ENCODE results near the gene VSIR. TPM values are rescaled to one million over a fixed set of nuclear protein-coding genes. Genes with fewer than 3 reads are reported as not detected.

The VSIR gene
- total RNA-seq, 1 experiment from 2014 or later, result 3.6 TPM

DNA sequence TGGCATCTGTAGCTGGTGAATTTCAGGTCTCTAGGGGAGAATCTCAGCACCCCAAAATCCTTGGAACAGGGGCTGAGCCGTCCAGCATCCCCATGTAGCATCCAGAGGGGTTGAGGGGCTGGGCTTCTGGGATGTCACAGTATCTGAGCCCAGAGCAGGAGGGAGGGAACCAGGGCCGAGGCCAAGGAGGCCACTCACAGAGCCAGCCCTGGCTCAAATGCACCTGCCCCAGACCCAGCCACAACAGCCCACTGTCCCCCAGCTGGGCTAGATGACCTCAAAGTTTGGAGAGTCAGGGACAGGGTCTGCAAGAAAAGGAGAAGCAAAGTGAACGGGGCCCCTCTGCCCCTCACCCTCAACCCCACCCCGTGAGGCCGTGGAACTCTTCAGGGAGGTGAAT, 22.3 kb downstream of the VSIR start:
- no peak for DNase-seq (ENCODE audit: unreplicated experiment)
- TF ChIP-seq, protein P1, sequence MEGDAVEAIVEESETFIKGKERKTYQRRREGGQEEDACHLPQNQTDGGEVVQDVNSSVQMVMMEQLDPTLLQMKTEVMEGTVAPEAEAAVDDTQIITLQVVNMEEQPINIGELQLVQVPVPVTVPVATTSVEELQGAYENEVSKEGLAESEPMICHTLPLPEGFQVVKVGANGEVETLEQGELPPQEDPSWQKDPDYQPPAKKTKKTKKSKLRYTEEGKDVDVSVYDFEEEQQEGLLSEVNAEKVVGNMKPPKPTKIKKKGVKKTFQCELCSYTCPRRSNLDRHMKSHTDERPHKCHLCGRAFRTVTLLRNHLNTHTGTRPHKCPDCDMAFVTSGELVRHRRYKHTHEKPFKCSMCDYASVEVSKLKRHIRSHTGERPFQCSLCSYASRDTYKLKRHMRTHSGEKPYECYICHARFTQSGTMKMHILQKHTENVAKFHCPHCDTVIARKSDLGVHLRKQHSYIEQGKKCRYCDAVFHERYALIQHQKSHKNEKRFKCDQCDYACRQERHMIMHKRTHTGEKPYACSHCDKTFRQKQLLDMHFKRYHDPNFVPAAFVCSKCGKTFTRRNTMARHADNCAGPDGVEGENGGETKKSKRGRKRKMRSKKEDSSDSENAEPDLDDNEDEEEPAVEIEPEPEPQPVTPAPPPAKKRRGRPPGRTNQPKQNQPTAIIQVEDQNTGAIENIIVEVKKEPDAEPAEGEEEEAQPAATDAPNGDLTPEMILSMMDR (IDR thresholded peaks at IDR 0.05; ENCODE audit: unreplicated experiment), result no peak
- ChIA-PET POLR2A (no interaction called here), CTCF (interaction anchor here (0.6 to 0.7 kb wide), 2 partner anchors 8 to 11 kb away, joined by 3 to 4 read pairs; no protein-coding TSS in a partner anchor)
- no peaks in the 10 kb centered on the region for H3K27me3 Mint-ChIP-seq (ENCODE audit: insufficient read depth, unreplicated experiment)
- no peak overlapping the region for H3K27ac Mint-ChIP-seq (ENCODE audit: low read depth, unreplicated experiment)
- H3K4me1 Mint-ChIP-seq (ENCODE audit: insufficient read depth, unreplicated experiment), result no peaks in the 10 kb centered on the region
- intact Hi-C loops (cut with micrococcal nuclease), result no loop called here
- no peaks in the 10 kb centered on the region for H3K36me3 Mint-ChIP-seq (ENCODE audit: insufficient read depth, unreplicated experiment)
- H3K9me3 Mint-ChIP-seq (ENCODE audit: unreplicated experiment), result no peaks in the 10 kb centered on the region
- no peak overlapping the region for H3K4me3 Mint-ChIP-seq (ENCODE audit: unreplicated experiment)
- BruUV-seq (replicated peaks), result no TSS peak

DNA sequence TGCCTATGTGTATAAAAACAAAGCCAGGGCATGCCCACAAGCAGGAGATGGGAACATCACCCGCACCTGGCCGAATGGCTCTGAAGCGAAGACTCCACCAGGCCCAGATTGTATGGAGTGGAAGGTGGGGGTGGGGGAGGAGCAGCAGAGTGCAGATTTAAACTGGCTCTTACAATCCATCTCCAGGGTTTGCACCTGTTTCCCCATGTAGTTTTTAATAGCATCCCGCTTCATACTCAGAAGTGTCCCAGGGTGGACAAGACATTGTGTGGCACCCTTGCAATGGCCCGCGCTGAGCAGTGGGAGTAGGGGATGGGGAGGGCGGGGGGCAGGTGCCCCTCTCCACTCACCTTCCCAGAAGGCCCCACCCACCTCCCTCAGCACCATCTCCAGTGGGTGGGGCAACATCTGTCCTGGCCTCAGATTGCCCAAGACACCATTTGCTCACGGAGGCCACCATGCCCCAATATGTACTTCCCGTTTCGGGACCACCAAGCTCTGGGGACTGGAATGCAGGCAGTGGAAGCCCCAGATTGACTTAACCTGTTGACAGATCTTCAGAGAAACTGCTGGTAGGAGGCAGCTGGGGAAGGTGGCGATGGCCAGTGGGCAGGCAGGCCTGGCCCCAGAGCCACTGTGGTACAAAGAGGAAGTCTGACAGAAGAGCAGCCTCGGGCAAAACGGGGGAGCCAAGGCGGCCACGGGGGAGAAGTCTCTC, 23.0 kb downstream of the VSIR start:
- intact Hi-C loops (cut with micrococcal nuclease), result no loop called here
- Mint-ChIP-seq H3K4me3 (ENCODE audit: unreplicated experiment) (no peak overlapping the region), H3K4me1 (ENCODE audit: insufficient read depth, unreplicated experiment) (no peaks in the 10 kb centered on the region), H3K9me3 (ENCODE audit: unreplicated experiment) (no peaks in the 10 kb centered on the region), H3K27me3 (ENCODE audit: insufficient read depth, unreplicated experiment) (no peaks in the 10 kb centered on the region), H3K36me3 (ENCODE audit: insufficient read depth, unreplicated experiment) (no peaks in the 10 kb centered on the region), H3K27ac (ENCODE audit: low read depth, unreplicated experiment) (no peak overlapping the region)
- ChIA-PET CTCF (interaction anchor here (0.7 kb wide), 1 partner anchor 10 kb away, joined by 3 read pairs; no protein-coding TSS in a partner anchor), POLR2A (no interaction called here)
- no TSS peak for BruUV-seq (replicated peaks)
- TF ChIP-seq, protein P1 (IDR thresholded peaks at IDR 0.05; ENCODE audit: unreplicated experiment), result no peak
- no peak for DNase-seq (ENCODE audit: unreplicated experiment)

DNA sequence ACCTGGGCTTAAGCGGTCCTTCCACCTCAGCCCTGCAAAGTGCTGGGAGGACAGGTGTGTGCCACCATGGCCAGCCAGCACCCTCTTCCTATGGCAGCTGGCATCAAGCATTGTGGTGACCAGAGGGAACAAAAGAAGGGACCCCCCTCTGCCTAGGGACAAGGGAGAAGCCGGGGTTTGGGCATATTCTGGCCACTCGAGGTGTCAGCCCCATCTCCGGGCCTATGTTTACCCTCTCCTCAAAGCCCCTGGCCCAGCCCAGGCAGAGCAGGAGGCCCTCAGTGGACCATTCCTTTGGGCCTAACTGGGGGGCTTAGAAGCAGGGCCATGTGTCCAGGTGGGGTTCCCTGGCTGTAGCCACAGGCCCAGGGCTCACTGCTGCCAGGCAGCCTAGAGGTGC, 23.9 kb downstream of the VSIR start:
- Mint-ChIP-seq H3K9me3 (ENCODE audit: unreplicated experiment) (no peaks in the 10 kb centered on the region), H3K27ac (ENCODE audit: low read depth, unreplicated experiment) (no peak overlapping the region), H3K36me3 (ENCODE audit: insufficient read depth, unreplicated experiment) (no peaks in the 10 kb centered on the region), H3K4me1 (ENCODE audit: insufficient read depth, unreplicated experiment) (no peaks in the 10 kb centered on the region), H3K27me3 (ENCODE audit: insufficient read depth, unreplicated experiment) (no peaks in the 10 kb centered on the region), H3K4me3 (ENCODE audit: unreplicated experiment) (no peak overlapping the region)
- POLR2A ChIA-PET, result no interaction called here
- intact Hi-C loops (cut with micrococcal nuclease), result no loop called here
- CTCF ChIA-PET, result no interaction called here
- TF ChIP-seq, protein P1 (IDR thresholded peaks at IDR 0.05; ENCODE audit: unreplicated experiment), result no peak
- DNase-seq (ENCODE audit: unreplicated experiment), result no peak
- BruUV-seq (replicated peaks), result no TSS peak

DNA sequence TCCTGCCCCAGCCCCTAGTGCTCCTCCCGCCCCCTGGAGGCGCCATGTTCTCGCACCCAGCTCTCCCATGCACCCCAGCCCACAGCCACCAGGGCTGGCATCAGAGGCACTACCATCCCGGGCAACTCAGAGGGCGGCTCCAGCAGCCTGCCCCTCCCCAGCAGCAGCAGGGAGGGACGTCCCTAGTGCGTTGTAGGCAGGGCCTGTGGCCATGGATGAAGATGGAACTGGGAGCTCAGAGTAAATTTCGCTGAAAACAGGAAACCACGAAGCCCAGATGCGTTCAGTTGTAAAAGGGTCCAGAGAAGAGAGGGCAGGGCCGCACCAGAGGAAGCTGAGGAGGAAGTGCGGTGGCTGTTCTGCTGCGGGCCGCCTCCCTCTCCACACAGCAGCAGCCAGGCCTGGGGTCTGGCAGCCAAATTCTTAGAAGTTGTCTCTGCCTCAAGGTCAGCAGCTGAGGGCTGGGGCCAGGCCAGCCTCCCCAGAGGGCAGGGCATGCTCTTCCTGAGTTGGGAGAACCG, 24.6 kb downstream of the VSIR start:
- Mint-ChIP-seq H3K4me1 (ENCODE audit: insufficient read depth, unreplicated experiment) (no peaks in the 10 kb centered on the region), H3K9me3 (ENCODE audit: unreplicated experiment) (no peaks in the 10 kb centered on the region), H3K27ac (ENCODE audit: low read depth, unreplicated experiment) (no peak overlapping the region), H3K4me3 (ENCODE audit: unreplicated experiment) (no peak overlapping the region), H3K27me3 (ENCODE audit: insufficient read depth, unreplicated experiment) (no peaks in the 10 kb centered on the region), H3K36me3 (ENCODE audit: insufficient read depth, unreplicated experiment) (no peaks in the 10 kb centered on the region)
- intact Hi-C loops (cut with micrococcal nuclease), result no loop called here
- DNase-seq (ENCODE audit: unreplicated experiment), result no peak
- ChIA-PET POLR2A (no interaction called here), CTCF (no interaction called here)
- BruUV-seq (replicated peaks), result no TSS peak
- TF ChIP-seq, protein P1 (IDR thresholded peaks at IDR 0.05; ENCODE audit: unreplicated experiment), result no peak

Measured in MCF 10A (cell line).